ENCODE measurements around the gene PCOLCE2. TPM values are rescaled to one million over a fixed set of nuclear protein-coding genes. Genes with fewer than 3 reads are reported as not detected.

PCOLCE2 gene
- total RNA-seq, 3 donors from 2014 or later, result 30.2 to 178 (median 36.0) TPM

GRCh38 chr3:142931222-142931621, 42.3 kb upstream of the PCOLCE2 start:
- H3K27ac ChIP-seq, result no peak overlapping the region
- no peaks in the 10 kb centered on the region for H3K27me3 ChIP-seq
- H3K4me3 ChIP-seq, result no peak overlapping the region
- H3K4me1 ChIP-seq, result no peaks in the 10 kb centered on the region
- no peak for TF ChIP-seq POLR2A (IDR thresholded peaks at IDR 0.05)
- no peak for TF ChIP-seq POLR2AphosphoS5 (IDR thresholded peaks at IDR 0.05)
- no peak for TF ChIP-seq CTCF (IDR thresholded peaks at IDR 0.05)
- no peaks in the 10 kb centered on the region for H3K36me3 ChIP-seq
- DNase-seq (ENCODE audit: low spot score in 2 of 2), result no peak
- intact Hi-C loops (cut with DNase I; ENCODE audit: low total_unique reads), result no loop called here
- no peaks in the 10 kb centered on the region for H3K9me3 ChIP-seq

GRCh38 chr3:142930463-142930862, 41.6 kb upstream of the PCOLCE2 start:
- TF ChIP-seq POLR2AphosphoS5 (IDR thresholded peaks at IDR 0.05) (no peak), CTCF (IDR thresholded peaks at IDR 0.05) (no peak), POLR2A (IDR thresholded peaks at IDR 0.05) (no peak)
- intact Hi-C loops (cut with DNase I; ENCODE audit: low total_unique reads), result no loop called here
- no peak overlapping the region for H3K4me3 ChIP-seq
- no peaks in the 10 kb centered on the region for H3K9me3 ChIP-seq
- no peak overlapping the region for H3K27ac ChIP-seq
- DNase-seq (ENCODE audit: low spot score in 2 of 2), result no peak
- H3K27me3 ChIP-seq, result no peaks in the 10 kb centered on the region
- no peaks in the 10 kb centered on the region for H3K36me3 ChIP-seq
- H3K4me1 ChIP-seq, result no peaks in the 10 kb centered on the region

GRCh38 chr3:142929890-142930289, 41.0 kb upstream of the PCOLCE2 start:
- Histone ChIP-seq H3K9me3 (no peaks in the 10 kb centered on the region), H3K27ac (no peak overlapping the region), H3K4me1 (no peaks in the 10 kb centered on the region), H3K4me3 (no peak overlapping the region), H3K27me3 (no peaks in the 10 kb centered on the region), H3K36me3 (no peaks in the 10 kb centered on the region)
- no peak for TF ChIP-seq POLR2A (IDR thresholded peaks at IDR 0.05)
- no peak for TF ChIP-seq CTCF (IDR thresholded peaks at IDR 0.05)
- no peak for TF ChIP-seq POLR2AphosphoS5 (IDR thresholded peaks at IDR 0.05)
- intact Hi-C loops (cut with DNase I; ENCODE audit: low total_unique reads), result no loop called here
- no peak for DNase-seq (ENCODE audit: low spot score in 2 of 2)

- TF ChIP-seq POLR2AphosphoS5 (IDR thresholded peaks at IDR 0.05) (no peak), CTCF (IDR thresholded peaks at IDR 0.05) (no peak), POLR2A (IDR thresholded peaks at IDR 0.05) (no peak)
- Histone ChIP-seq H3K27me3 (no peaks in the 10 kb centered on the region), H3K27ac (no peak overlapping the region), H3K4me1 (no peaks in the 10 kb centered on the region), H3K4me3 (no peak overlapping the region), H3K36me3 (no peaks in the 10 kb centered on the region), H3K9me3 (no peaks in the 10 kb centered on the region)
- intact Hi-C loops (cut with DNase I; ENCODE audit: low total_unique reads), result no loop called here
- DNase-seq (ENCODE audit: low spot score in 2 of 2), result no peak
These were observed 40.2 kb upstream of the PCOLCE2 start for GRCh38 chr3:142929109-142929508.

- Histone ChIP-seq H3K27me3 (no peaks in the 10 kb centered on the region), H3K27ac (no peak overlapping the region), H3K4me1 (no peaks in the 10 kb centered on the region), H3K9me3 (no peaks in the 10 kb centered on the region), H3K4me3 (no peak overlapping the region), H3K36me3 (no peaks in the 10 kb centered on the region)
- intact Hi-C loops (cut with DNase I; ENCODE audit: low total_unique reads), result no loop called here
- DNase-seq (ENCODE audit: low spot score in 2 of 2), result no peak
- TF ChIP-seq POLR2A (IDR thresholded peaks at IDR 0.05) (no peak), POLR2AphosphoS5 (IDR thresholded peaks at IDR 0.05) (no peak), CTCF (IDR thresholded peaks at IDR 0.05) (no peak)
These were observed 37.6 kb upstream of the PCOLCE2 start for GRCh38 chr3:142926368-142926944.

Measured in breast epithelium (tissue), 4 donors.